UCSD-AML1 (cell line): ENCODE measurements around the gene STARD9.
"Not testable (repeated sequence)": the region's sequence is repeated elsewhere in the genome, so short reads cannot be mapped to it uniquely, and the experiment has no call there.

Source experiments
- DNase-seq: peaks from one replicate; lab custom pipeline; 2025; ENCODE audit not compliant: unreplicated experiment; lab: John Stamatoyannopoulos, UW

The STARD9 gene

DNA sequence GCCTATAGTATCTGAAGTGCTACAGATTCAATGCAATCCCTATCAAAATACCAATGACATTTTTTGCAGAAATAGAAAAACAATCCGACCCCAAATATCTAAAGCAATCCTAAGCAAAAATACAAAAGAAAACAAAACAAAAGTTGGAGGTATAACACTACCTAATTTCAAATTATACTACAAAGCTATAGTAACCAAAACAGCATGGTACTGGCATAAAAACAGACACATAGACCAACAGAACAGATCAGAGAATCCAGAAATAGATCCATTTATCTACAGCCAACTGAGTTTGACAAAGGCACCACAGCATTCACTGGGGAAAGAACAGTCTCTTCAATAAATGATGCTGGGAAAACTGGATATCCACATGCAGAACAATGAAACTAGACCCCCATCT is 185.4 kb downstream of the STARD9 start:
- no peak for DNase-seq

DNA sequence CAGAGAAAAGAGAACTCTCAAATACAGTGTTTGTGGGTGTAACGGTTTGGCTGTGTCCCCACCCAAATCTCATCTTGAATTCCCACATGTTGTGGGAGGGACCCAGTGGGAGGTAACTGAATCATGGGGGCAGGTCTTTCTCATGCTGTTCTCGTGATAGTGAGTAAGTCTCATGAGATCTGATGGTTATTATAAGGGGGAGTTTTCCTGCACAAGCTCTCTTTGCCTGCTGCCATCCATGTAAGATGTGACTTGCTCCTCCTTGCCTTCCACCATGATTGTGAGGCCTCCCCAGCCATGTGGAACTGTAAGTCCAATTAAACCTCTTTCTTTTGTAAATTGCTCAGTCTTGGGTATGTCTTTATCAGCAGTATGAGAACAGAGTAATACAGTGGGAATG is 186.4 kb downstream of the STARD9 start:
- DNase-seq, result not testable (repeated sequence)

DNA sequence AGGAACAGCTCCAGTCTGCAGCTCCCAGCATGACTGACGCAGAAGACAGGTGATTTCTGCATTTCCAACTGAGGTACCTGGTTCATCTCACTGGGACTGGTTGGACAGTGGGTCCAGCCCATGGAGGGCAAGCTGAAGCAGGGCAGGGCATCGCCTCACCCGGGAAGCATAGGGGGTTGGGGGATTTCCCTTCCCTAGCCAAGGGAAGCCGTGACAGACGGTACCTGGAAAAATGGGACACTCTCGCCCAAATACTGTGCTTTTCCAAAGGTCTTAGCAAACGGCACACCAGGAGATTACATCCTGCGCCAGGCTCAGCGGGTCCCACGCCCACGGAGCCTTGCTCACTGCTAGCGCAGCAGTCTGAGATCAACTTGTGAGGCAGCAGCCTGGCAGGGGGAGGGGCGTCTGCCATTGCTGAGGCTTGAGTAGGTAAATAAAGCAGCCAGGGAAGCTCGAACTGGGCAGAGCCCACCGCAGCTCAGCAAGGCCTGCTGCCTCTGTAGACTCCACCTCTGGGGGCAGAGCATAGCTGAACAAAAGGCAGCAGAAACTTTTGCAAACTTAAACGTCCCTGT is 188.8 kb downstream of the STARD9 start:
- not testable (repeated sequence) for DNase-seq

DNA sequence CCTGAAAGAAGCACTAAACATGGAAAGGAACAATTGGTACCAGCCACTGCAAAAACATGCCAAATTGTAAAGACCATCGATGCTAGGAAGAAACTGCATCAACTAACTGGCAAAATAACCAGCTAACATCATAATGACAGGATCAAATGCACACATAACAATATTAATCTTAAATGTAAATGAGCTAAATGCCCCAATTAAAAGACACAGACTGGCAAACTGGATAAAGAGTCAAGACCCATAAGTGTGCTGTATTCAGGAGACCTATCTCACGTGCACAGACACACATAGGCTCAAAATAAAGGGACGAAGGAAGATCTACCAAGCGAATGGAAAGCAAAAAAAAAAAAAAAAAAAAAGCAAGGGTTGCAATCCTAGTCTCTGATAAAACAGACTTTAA is 190.7 kb downstream of the STARD9 start:
- not testable (repeated sequence) for DNase-seq
